ENCODE results near the gene CAMTA1. TPM values are rescaled to one million over a fixed set of nuclear protein-coding genes. Genes with fewer than 3 reads are reported as not detected.

Gene CAMTA1
- total and polyA plus RNA-seq, 4 donors, result 48.1 to 140 (median 52.3) TPM

DNA sequence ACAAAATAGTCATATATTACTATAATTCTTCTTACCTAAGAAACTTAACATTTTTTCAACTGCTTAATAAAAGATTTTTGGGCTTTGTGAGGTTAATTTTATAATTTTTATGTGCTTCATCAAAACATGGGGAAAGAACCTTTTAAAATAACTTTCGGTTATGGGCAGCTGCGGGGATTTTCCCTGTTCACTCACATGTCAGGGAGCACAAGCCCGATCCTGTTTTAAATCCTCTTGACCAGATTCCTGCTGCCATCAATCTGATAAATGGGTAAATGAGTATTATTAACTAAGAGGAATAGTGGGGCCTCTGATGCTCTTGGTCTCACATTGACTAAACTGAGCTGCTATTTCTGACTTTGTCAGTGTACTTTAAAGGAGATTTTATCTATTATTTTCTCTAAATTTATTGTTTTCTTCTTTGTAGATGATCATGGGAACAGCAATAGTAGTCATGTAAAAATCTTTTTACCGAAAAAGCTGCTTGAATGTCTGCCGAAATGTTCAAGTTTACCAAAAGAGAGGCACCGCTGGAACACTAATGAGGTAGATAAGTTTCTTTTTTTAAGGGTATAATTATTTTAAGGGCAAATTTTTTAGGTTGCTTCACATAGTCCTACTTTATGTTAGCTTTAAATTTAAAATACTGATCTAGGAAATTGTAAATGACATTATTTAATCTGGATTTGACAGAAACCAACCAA is 39.6 kb downstream of the CAMTA1 start:
- Histone ChIP-seq H3K9ac (ENCODE audit: insufficient read depth in 1 of 2, low read length in 2 of 2) (no peak overlapping the region), H3K27me3 (ENCODE audit: control insufficient read depth in 3 of 3, insufficient read depth in 3 of 3, low read length in 2 of 3) (no peaks in the 10 kb centered on the region), H3K27ac (ENCODE audit: low read depth in 1 of 2, low read length in 1 of 2) (no peak overlapping the region), H3K9me3 (ENCODE audit: control insufficient read depth in 4 of 4, insufficient read depth in 3 of 4, low read length in 3 of 4) (no peaks in the 10 kb centered on the region), H3K4me3 (no peak overlapping the region), H3K4me1 (ENCODE audit: control insufficient read depth in 5 of 5, insufficient read depth in 5 of 5, low read length in 5 of 5) (peaks cover 0 to 15% (median 0%) of the 10 kb centered on the region in 5 donors), H3K36me3 (ENCODE audit: control insufficient read depth in 4 of 4, insufficient read depth in 4 of 4, low read length in 4 of 4) (peaks cover 0 to 7% (median 2%) of the 10 kb centered on the region in 4 donors)
- no peak for ATAC-seq (ENCODE audit: insufficient read depth, low FRiP score)
- 88 to 95% methylated on average over 6 of the region's 6 CpGs for WGBS, 2 donors
- no peak for DNase-seq
- TF ChIP-seq, protein P1, sequence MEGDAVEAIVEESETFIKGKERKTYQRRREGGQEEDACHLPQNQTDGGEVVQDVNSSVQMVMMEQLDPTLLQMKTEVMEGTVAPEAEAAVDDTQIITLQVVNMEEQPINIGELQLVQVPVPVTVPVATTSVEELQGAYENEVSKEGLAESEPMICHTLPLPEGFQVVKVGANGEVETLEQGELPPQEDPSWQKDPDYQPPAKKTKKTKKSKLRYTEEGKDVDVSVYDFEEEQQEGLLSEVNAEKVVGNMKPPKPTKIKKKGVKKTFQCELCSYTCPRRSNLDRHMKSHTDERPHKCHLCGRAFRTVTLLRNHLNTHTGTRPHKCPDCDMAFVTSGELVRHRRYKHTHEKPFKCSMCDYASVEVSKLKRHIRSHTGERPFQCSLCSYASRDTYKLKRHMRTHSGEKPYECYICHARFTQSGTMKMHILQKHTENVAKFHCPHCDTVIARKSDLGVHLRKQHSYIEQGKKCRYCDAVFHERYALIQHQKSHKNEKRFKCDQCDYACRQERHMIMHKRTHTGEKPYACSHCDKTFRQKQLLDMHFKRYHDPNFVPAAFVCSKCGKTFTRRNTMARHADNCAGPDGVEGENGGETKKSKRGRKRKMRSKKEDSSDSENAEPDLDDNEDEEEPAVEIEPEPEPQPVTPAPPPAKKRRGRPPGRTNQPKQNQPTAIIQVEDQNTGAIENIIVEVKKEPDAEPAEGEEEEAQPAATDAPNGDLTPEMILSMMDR (IDR thresholded peaks at IDR 0.05; ENCODE audit: control extremely low read depth, extremely low read depth), result no peak

DNA sequence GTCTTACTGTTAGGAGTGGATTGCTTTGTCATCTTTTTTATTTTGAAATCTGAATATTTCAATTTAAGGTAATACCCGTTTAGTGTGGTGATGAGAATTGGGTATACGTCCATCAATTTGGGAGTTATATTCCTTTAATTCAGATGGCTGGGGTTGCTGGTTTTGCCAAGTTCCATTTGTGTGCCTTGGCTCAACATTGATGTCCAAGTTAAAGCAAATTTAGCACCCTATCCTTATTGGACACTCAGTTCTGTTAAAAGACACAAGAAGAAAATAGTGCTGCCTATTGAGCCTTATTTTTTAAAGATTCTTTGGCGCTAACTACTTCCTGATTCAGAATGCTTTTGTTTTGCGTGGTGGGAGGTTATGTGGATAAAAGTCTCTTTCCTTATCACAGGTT is 40.6 kb downstream of the CAMTA1 start:
- H3K4me3 ChIP-seq, result no peak overlapping the region
- ATAC-seq (ENCODE audit: insufficient read depth, low FRiP score) (no peak), DNase-seq (no peak)
- no peaks in the 10 kb centered on the region for H3K9me3 ChIP-seq (ENCODE audit: control insufficient read depth in 4 of 4, insufficient read depth in 3 of 4, low read length in 3 of 4)
- H3K27me3 ChIP-seq (ENCODE audit: control insufficient read depth in 3 of 3, insufficient read depth in 3 of 3, low read length in 2 of 3), result no peaks in the 10 kb centered on the region
- TF ChIP-seq, protein P1 (IDR thresholded peaks at IDR 0.05; ENCODE audit: control extremely low read depth, extremely low read depth), result no peak
- H3K27ac ChIP-seq (ENCODE audit: low read depth in 1 of 2, low read length in 1 of 2), result no peak overlapping the region
- whole genome bisulfite sequencing, 2 donors, result 82 to 93% methylated on average over 4 of the region's 4 CpGs
- H3K4me1 ChIP-seq (ENCODE audit: control insufficient read depth in 5 of 5, insufficient read depth in 5 of 5, low read length in 5 of 5), result peaks cover 0 to 7% (median 0%) of the 10 kb centered on the region in 5 donors
- peaks cover 0 to 7% (median 2%) of the 10 kb centered on the region in 4 donors for H3K36me3 ChIP-seq (ENCODE audit: control insufficient read depth in 4 of 4, insufficient read depth in 4 of 4, low read length in 4 of 4)
- H3K9ac ChIP-seq (ENCODE audit: insufficient read depth in 1 of 2, low read length in 2 of 2), result no peak overlapping the region

DNA sequence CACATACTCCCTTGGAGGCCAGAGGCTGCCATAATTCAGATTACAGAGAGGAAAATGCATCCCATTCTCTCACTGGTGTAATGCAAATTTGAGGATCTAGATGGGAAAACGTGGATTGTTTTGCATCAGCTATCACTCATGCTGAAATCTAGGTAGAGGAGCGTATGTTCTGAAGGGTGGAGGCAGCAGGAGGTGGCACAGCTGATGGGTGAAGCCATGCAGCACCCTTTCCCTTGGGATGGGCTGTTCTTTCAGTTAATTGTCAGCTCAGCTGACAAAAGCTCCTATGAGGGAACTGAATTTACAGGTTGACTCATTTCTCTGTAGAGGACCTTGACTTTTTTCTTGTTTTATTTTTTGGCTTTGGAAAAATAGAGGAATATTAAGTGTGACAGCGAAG is 41.8 kb downstream of the CAMTA1 start:
- no peak overlapping the region for H3K4me3 ChIP-seq
- H3K9ac ChIP-seq (ENCODE audit: insufficient read depth in 1 of 2, low read length in 2 of 2), result no peak overlapping the region
- 89 to 94% methylated on average over 3 of the region's 3 CpGs for WGBS, 2 donors
- H3K36me3 ChIP-seq (ENCODE audit: control insufficient read depth in 4 of 4, insufficient read depth in 4 of 4, low read length in 4 of 4), result peaks cover 0 to 7% (median 2%) of the 10 kb centered on the region in 4 donors
- no peaks in the 10 kb centered on the region for H3K27me3 ChIP-seq (ENCODE audit: control insufficient read depth in 3 of 3, insufficient read depth in 3 of 3, low read length in 2 of 3)
- H3K9me3 ChIP-seq (ENCODE audit: control insufficient read depth in 4 of 4, insufficient read depth in 3 of 4, low read length in 3 of 4), result no peaks in the 10 kb centered on the region
- no peak overlapping the region for H3K27ac ChIP-seq (ENCODE audit: low read depth in 1 of 2, low read length in 1 of 2)
- TF ChIP-seq, protein P1 (IDR thresholded peaks at IDR 0.05; ENCODE audit: control extremely low read depth, extremely low read depth), result no peak
- H3K4me1 ChIP-seq (ENCODE audit: control insufficient read depth in 5 of 5, insufficient read depth in 5 of 5, low read length in 5 of 5), result peaks cover 0 to 11% (median 5%) of the 10 kb centered on the region in 5 donors
- DNase-seq, result no peak
- ATAC-seq (ENCODE audit: insufficient read depth, low FRiP score), result no peak

Measured in lung (tissue), 12 donors.